OCI-M2 (cell line): ENCODE data around the gene GSC.

ENCODE experiments used
- DNase-seq: peaks from one replicate; lab custom pipeline; 2025; ENCODE audit not compliant: unreplicated experiment; lab: John Stamatoyannopoulos, UW

The GSC gene

GRCh38 chr14:94772548-94772947 is 2.6 kb upstream of the GSC start:
- DNase-seq = no peak

- no peak for DNase-seq
These were observed 2.1 kb upstream of the GSC start for GRCh38 chr14:94771906-94772490.

GRCh38 chr14:94771158-94771905 is 1.4 kb upstream of the GSC start:
- DNase-seq = no peak

- DNase-seq = no peak
These were observed 873 bp upstream of the GSC start for GRCh38 chr14:94770815-94771157.

- no peak for DNase-seq
These were observed 387 bp upstream of the GSC start for GRCh38 chr14:94770251-94770749.

GRCh38 chr14:94768521-94769390 is 1.2 kb downstream of the GSC start:
- no peak for DNase-seq

GRCh38 chr14:94768141-94768520 is 1.8 kb downstream of the GSC start:
- DNase-seq = no peak

GRCh38 chr14:94767321-94767878 is 2.5 kb downstream of the GSC start:
- DNase-seq = no peak

GRCh38 chr14:94764573-94764972 is 5.3 kb downstream of the GSC start:
- DNase-seq = no peak

- DNase-seq = no peak
These were observed 7.5 kb downstream of the GSC start for GRCh38 chr14:94762431-94762830.

- DNase-seq = no peak
These were observed 7.9 kb downstream of the GSC start for GRCh38 chr14:94761997-94762377.

GRCh38 chr14:94761348-94761996 is 8.4 kb downstream of the GSC start:
- no peak for DNase-seq

GRCh38 chr14:94756310-94756882 is 13.5 kb downstream of the GSC start:
- no peak for DNase-seq

GRCh38 chr14:94754391-94754942 is 15.4 kb downstream of the GSC start:
- no peak for DNase-seq

- DNase-seq = no peak
These were observed 17.1 kb downstream of the GSC start for GRCh38 chr14:94752591-94753436.

- no peak for DNase-seq
These were observed 18.0 kb downstream of the GSC start for GRCh38 chr14:94751956-94752355.

GRCh38 chr14:94751321-94751720 is 18.6 kb downstream of the GSC start:
- DNase-seq = no peak

- no peak for DNase-seq
These were observed 19.5 kb downstream of the GSC start for GRCh38 chr14:94750371-94750770.

GRCh38 chr14:94748667-94749347 is 21.1 kb downstream of the GSC start:
- no peak for DNase-seq
